Measurements from ENCODE around the gene SIN3A. TPM values are rescaled to one million over a fixed set of nuclear protein-coding genes. Genes with fewer than 3 reads are reported as not detected.
A peak's percentile ranks its signal among the peaks of the same experiment; 100 is the strongest.

Gene SIN3A
- total and polyA plus RNA-seq, 8 donors: 6.8 to 33.4 (median 21.6) TPM

- no peaks in the 10 kb centered on the region for H3K9me3 ChIP-seq
- DNase-seq: peak in 1 of 6 donors; percentile 8
- ATAC-seq: no peak
- no peak for FAIRE-seq
- no peaks in the 10 kb centered on the region for H3K27me3 ChIP-seq
- no peak overlapping the region for H3K4me3 ChIP-seq
- peaks cover 0 to 31% (median 8%) of the 10 kb centered on the region in 3 donors for H3K36me3 ChIP-seq
- 92% methylated on average over 15 of the region's 15 CpGs for WGBS, 2 donors
- intact Hi-C loops (cut with DNase I): loop anchor here in 1 of 3 donors (10.0 kb wide), 1 partner anchor 325 kb away; no protein-coding TSS in a partner anchor
- TF ChIP-seq CTCF (IDR thresholded peaks at IDR 0.05): no peak
- no peaks in the 10 kb centered on the region for H3K4me1 ChIP-seq
- H3K27ac ChIP-seq: no peak overlapping the region
Measured at GRCh38 chr15:75359537-75360250, 91.8 kb downstream of the SIN3A start.

- Histone ChIP-seq H3K9me3 (no peaks in the 10 kb centered on the region), H3K4me3 (no peak overlapping the region), H3K27ac (no peak overlapping the region), H3K4me1 (no peaks in the 10 kb centered on the region), H3K27me3 (no peaks in the 10 kb centered on the region), H3K36me3 (peaks cover 0 to 31% (median 8%) of the 10 kb centered on the region in 3 donors)
- no peak for ATAC-seq
- DNase-seq: peak in 2 of 6 donors; percentile 2 to 5
- FAIRE-seq: no peak
- WGBS, 2 donors: 91 to 98% methylated on average over 8 to 10 of the region's 10 CpGs
- TF ChIP-seq CTCF (IDR thresholded peaks at IDR 0.05): no peak
- intact Hi-C loops (cut with DNase I): no loop called here
Measured at GRCh38 chr15:75358771-75359536, 92.5 kb downstream of the SIN3A start.

GRCh38 chr15:75357976-75358673 lies 93.4 kb downstream of the SIN3A start:
- no peak for FAIRE-seq
- 94 to 96% methylated on average over 17 of the region's 17 CpGs for WGBS, 2 donors
- H3K36me3 ChIP-seq: peaks cover 0 to 31% (median 8%) of the 10 kb centered on the region in 3 donors

GRCh38 chr15:75356517-75356916 lies 95.0 kb downstream of the SIN3A start:
- DNase-seq: no peak
- no peak overlapping the region for H3K4me3 ChIP-seq
- 96 to 98% methylated on average over 20 of the region's 20 CpGs for WGBS, 2 donors
- TF ChIP-seq CTCF (IDR thresholded peaks at IDR 0.05): no peak
- intact Hi-C loops (cut with DNase I): no loop called here
- ATAC-seq: no peak
- no peaks in the 10 kb centered on the region for H3K27me3 ChIP-seq
- H3K36me3 ChIP-seq: peaks cover 0 to 29% (median 8%) of the 10 kb centered on the region in 3 donors
- H3K9me3 ChIP-seq: no peaks in the 10 kb centered on the region
- no peaks in the 10 kb centered on the region for H3K4me1 ChIP-seq
- H3K27ac ChIP-seq: no peak overlapping the region
- FAIRE-seq: no peak

More at GRCh38 chr15:75357976-75358673, 93.4 kb downstream of the SIN3A start:
- Histone ChIP-seq H3K9me3 (no peaks in the 10 kb centered on the region), H3K4me3 (no peak overlapping the region), H3K27ac (no peak overlapping the region), H3K27me3 (no peaks in the 10 kb centered on the region), H3K4me1 (no peaks in the 10 kb centered on the region)
- DNase-seq (peak in 1 of 6 donors; percentile 4), ATAC-seq (no peak)
- no peak for TF ChIP-seq CTCF (IDR thresholded peaks at IDR 0.05)
- intact Hi-C loops (cut with DNase I): no loop called here
